HAP-1 (cell line): Measurements from ENCODE around the gene SIDT1.

Experiments used
- DNase-seq, 2 experiments: peaks; one replicate each; pipeline ENCODE4 v3.0.0-alpha.2; 2016 to 2020; ENCODE audit warnings: low spot score in 2 of 2
- H3K27me3 ChIP-seq: fragments of 250-450 bp; sonication (Bioruptor Pico); 2 replicates; pipeline ENCODE4 v1.5.1; 2020; ENCODE audit warnings: low read depth, mild to moderate bottlenecking, moderate library complexity
- H3K36me3 ChIP-seq: fragments of 250-450 bp; sonication (Bioruptor Pico); replicated peaks from 2 replicates; pipeline ENCODE4 v1.5.1; 2020; ENCODE audit warnings: mild to moderate bottlenecking
- H3K4me1 ChIP-seq: fragments of 250-450 bp; sonication (Bioruptor Pico); 2 replicates; pipeline ENCODE4 v1.5.1; 2020; ENCODE audit warnings: mild to moderate bottlenecking
- H3K4me3 ChIP-seq: fragments of 250-450 bp; sonication (Bioruptor Pico); 2 replicates; pipeline ENCODE4 v1.5.1; 2020; ENCODE audit warnings: mild to moderate bottlenecking, moderate library complexity
- H3K9me3 ChIP-seq: fragments of 250-450 bp; sonication (Bioruptor Pico); 2 replicates; pipeline ENCODE4 v1.5.1; 2020; ENCODE audit warnings: mild to moderate bottlenecking, moderate library complexity
- in situ Hi-C: fragments of 300-500 bp; cut with MboI; formaldehyde crosslinking; loops from 3 replicates; pipeline ENCODE4 v1.14.3; 2020; ENCODE audit warnings: low sequenced_read_pairs, inconsistent platforms, mixed read lengths

Gene SIDT1

GRCh38 chr3:113588806-113589205 is 56.5 kb downstream of the SIDT1 start:
- Histone ChIP-seq H3K36me3 (no peaks in the 10 kb centered on the region), H3K27me3 (peaks cover 4% of the 10 kb centered on the region; the same call in 1 of the 2 replicates), H3K4me3 (no peak overlapping the region), H3K4me1 (peaks cover 5% of the 10 kb centered on the region), H3K9me3 (no peaks in the 10 kb centered on the region)
- DNase-seq: no peak
- in situ Hi-C loops: no loop called here

DNA sequence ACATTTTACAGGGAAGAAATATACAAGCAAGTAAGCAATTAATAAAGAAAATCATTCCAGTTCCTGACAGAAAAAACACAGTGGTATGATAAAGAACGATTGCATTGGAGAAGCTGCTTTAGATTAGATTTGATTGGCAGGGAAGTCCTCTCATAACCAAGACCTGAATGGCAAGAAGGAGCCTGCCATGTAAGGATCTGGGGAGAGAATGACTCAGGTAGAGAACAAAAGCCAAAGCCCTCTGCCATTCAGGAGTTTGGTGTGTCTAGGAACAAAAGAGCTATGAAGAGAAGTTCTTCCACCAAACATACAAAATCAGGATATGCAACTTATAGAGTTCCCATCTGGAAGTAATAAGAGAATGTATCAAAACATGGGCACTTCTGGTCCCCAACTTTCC is 57.6 kb downstream of the SIDT1 start:
- Histone ChIP-seq H3K27me3 (peaks cover under 1% of the 10 kb centered on the region; the same call in 1 of the 2 replicates), H3K36me3 (no peaks in the 10 kb centered on the region), H3K9me3 (no peaks in the 10 kb centered on the region), H3K4me1 (peaks cover 5% of the 10 kb centered on the region), H3K4me3 (no peak overlapping the region)
- DNase-seq: no peak
- in situ Hi-C loops: no loop called here

DNA sequence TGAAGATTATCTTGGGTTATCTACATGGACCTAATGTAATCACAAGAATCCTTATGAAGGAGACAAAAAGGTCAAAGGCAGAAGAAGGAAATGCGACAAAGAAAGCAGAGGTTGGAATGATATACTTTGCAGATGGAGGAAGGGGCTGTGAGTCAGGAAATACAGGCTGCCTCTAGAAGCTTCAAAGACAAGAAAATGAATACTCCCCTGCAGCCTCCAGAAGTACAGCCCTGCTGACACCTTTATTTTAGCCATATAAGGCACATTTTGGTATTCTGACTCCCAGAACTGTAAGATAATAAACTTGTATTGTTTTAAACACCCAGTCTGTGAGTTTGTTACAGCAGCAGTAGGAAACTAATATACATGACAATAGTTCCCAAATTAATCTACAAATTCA is 58.6 kb downstream of the SIDT1 start:
- DNase-seq: no peak
- in situ Hi-C loops: no loop called here
- no peaks in the 10 kb centered on the region for H3K9me3 ChIP-seq
- peaks cover 5% of the 10 kb centered on the region for H3K4me1 ChIP-seq
- H3K36me3 ChIP-seq: no peaks in the 10 kb centered on the region
- H3K4me3 ChIP-seq: no peak overlapping the region
- no peaks in the 10 kb centered on the region for H3K27me3 ChIP-seq

- Histone ChIP-seq H3K27me3 (no peaks in the 10 kb centered on the region), H3K4me3 (no peak overlapping the region), H3K36me3 (no peaks in the 10 kb centered on the region), H3K4me1 (peaks cover 5% of the 10 kb centered on the region), H3K9me3 (no peaks in the 10 kb centered on the region)
- in situ Hi-C loops: no loop called here
- no peak for DNase-seq
Measured at GRCh38 chr3:113594066-113594465, 61.7 kb downstream of the SIDT1 start.

- H3K36me3 ChIP-seq: no peaks in the 10 kb centered on the region
- H3K4me1 ChIP-seq: no peaks in the 10 kb centered on the region
- in situ Hi-C loops: no loop called here
- no peak overlapping the region for H3K4me3 ChIP-seq
- no peak for DNase-seq
- no peaks in the 10 kb centered on the region for H3K27me3 ChIP-seq
- H3K9me3 ChIP-seq: no peaks in the 10 kb centered on the region
Measured at GRCh38 chr3:113597596-113598354, 65.4 kb downstream of the SIDT1 start.

GRCh38 chr3:113600418-113601182 is 68.2 kb downstream of the SIDT1 start:
- Histone ChIP-seq H3K9me3 (no peaks in the 10 kb centered on the region), H3K36me3 (no peaks in the 10 kb centered on the region), H3K4me3 (no peak overlapping the region), H3K4me1 (no peaks in the 10 kb centered on the region), H3K27me3 (no peaks in the 10 kb centered on the region)
- in situ Hi-C loops: no loop called here
- no peak for DNase-seq

GRCh38 chr3:113601240-113601639 is 68.9 kb downstream of the SIDT1 start:
- DNase-seq: no peak
- Histone ChIP-seq H3K9me3 (no peaks in the 10 kb centered on the region), H3K4me1 (peaks cover 3% of the 10 kb centered on the region), H3K36me3 (no peaks in the 10 kb centered on the region), H3K4me3 (no peak overlapping the region), H3K27me3 (no peaks in the 10 kb centered on the region)
- in situ Hi-C loops: no loop called here

DNA sequence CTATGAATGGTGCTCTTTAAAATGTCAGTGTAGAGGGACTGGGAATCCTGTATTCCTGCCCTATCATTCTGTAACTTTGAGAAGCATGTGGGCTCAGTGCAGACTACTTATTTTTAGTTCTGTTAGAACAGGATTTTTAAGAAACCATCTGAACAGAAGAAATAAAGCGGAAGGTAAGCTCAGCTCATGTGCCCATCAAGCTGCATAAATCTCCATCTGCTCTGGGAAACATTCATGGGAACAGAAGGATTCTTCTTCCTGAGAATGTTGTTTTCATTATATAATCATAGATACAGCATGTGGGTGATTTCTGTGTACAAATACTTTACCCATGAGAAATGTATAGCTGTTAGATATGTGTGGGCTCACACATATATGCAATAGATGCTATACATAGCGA is 69.9 kb downstream of the SIDT1 start:
- no peaks in the 10 kb centered on the region for H3K36me3 ChIP-seq
- H3K4me1 ChIP-seq: peaks cover 12% of the 10 kb centered on the region
- H3K9me3 ChIP-seq: no peaks in the 10 kb centered on the region
- DNase-seq: no peak
- H3K27me3 ChIP-seq: no peaks in the 10 kb centered on the region
- in situ Hi-C loops: no loop called here
- H3K4me3 ChIP-seq: no peak overlapping the region

GRCh38 chr3:113602836-113603235 is 70.5 kb downstream of the SIDT1 start:
- in situ Hi-C loops: no loop called here
- peaks cover 12% of the 10 kb centered on the region for H3K4me1 ChIP-seq
- no peaks in the 10 kb centered on the region for H3K9me3 ChIP-seq
- DNase-seq: no peak
- H3K27me3 ChIP-seq: no peaks in the 10 kb centered on the region
- no peak overlapping the region for H3K4me3 ChIP-seq
- H3K36me3 ChIP-seq: no peaks in the 10 kb centered on the region

GRCh38 chr3:113606539-113607218 is 74.3 kb downstream of the SIDT1 start:
- DNase-seq: peak; percentile 26 to 68
- Histone ChIP-seq H3K36me3 (no peaks in the 10 kb centered on the region), H3K27me3 (no peaks in the 10 kb centered on the region), H3K4me1 (peaks cover 12% of the 10 kb centered on the region), H3K9me3 (no peaks in the 10 kb centered on the region), H3K4me3 (no peak overlapping the region)
- in situ Hi-C loops: no loop called here

- Histone ChIP-seq H3K4me3 (no peak overlapping the region), H3K4me1 (peaks cover 12% of the 10 kb centered on the region), H3K27me3 (no peaks in the 10 kb centered on the region), H3K36me3 (no peaks in the 10 kb centered on the region), H3K9me3 (no peaks in the 10 kb centered on the region)
- in situ Hi-C loops: no loop called here
- no peak for DNase-seq
Measured at GRCh38 chr3:113607219-113607596, 74.9 kb downstream of the SIDT1 start.

- in situ Hi-C loops: no loop called here
- no peak overlapping the region for H3K4me3 ChIP-seq
- no peaks in the 10 kb centered on the region for H3K9me3 ChIP-seq
- no peaks in the 10 kb centered on the region for H3K36me3 ChIP-seq
- DNase-seq: no peak
- no peaks in the 10 kb centered on the region for H3K27me3 ChIP-seq
- no peaks in the 10 kb centered on the region for H3K4me1 ChIP-seq
Measured at GRCh38 chr3:113614402-113614801, 82.0 kb downstream of the SIDT1 start.

GRCh38 chr3:113615976-113616375 is 83.6 kb downstream of the SIDT1 start:
- no peaks in the 10 kb centered on the region for H3K36me3 ChIP-seq
- no peak for DNase-seq
- in situ Hi-C loops: no loop called here

GRCh38 chr3:113617726-113618125 is 85.4 kb downstream of the SIDT1 start:
- Histone ChIP-seq H3K9me3 (no peaks in the 10 kb centered on the region), H3K27me3 (no peaks in the 10 kb centered on the region), H3K36me3 (no peaks in the 10 kb centered on the region), H3K4me1 (no peaks in the 10 kb centered on the region), H3K4me3 (no peak overlapping the region)
- in situ Hi-C loops: no loop called here
- no peak for DNase-seq

More at GRCh38 chr3:113615976-113616375, 83.6 kb downstream of the SIDT1 start:
- Histone ChIP-seq H3K4me3 (no peak overlapping the region), H3K9me3 (no peaks in the 10 kb centered on the region), H3K27me3 (no peaks in the 10 kb centered on the region), H3K4me1 (no peaks in the 10 kb centered on the region)
